Measurements from ENCODE around the gene KCNH8. TPM values are rescaled to one million over a fixed set of nuclear protein-coding genes. Genes with fewer than 3 reads are reported as not detected.

Gene KCNH8
- total RNA-seq, 6 experiments from 2014 or later = not detected

- ATAC-seq (no peak), DNase-seq (no peak)
- Histone ChIP-seq H3K27me3 (no peaks in the 10 kb centered on the region), H3K27ac (no peak overlapping the region), H3K9me3 (no peaks in the 10 kb centered on the region), H3K4me1 (no peaks in the 10 kb centered on the region), H3K4me3 (no peak overlapping the region), H3K36me3 (no peaks in the 10 kb centered on the region)
- WGBS (ENCODE audit: insufficient coverage, low coverage, low lambda C conversion rate, missing lambda C conversion rate) = 66% methylated on average over 7 of the region's 7 CpGs
- intact Hi-C loops (cut with DNase I) = no loop called here
- TF ChIP-seq POLR2A (IDR thresholded peaks at IDR 0.05) = no peak
- TF ChIP-seq CTCF (IDR thresholded peaks at IDR 0.05) = no peak
These were observed 328.0 kb downstream of the KCNH8 start for GRCh38 chr3:19476281-19476680.

GRCh38 chr3:19485267-19485666 lies 337.0 kb downstream of the KCNH8 start:
- 80% methylated on average over 3 of the region's 3 CpGs for WGBS (ENCODE audit: insufficient coverage, low coverage, low lambda C conversion rate, missing lambda C conversion rate)
- ATAC-seq = no peak
- DNase-seq = no peak
- no peak overlapping the region for H3K27ac ChIP-seq
- no peaks in the 10 kb centered on the region for H3K9me3 ChIP-seq
- H3K4me1 ChIP-seq = no peaks in the 10 kb centered on the region
- intact Hi-C loops (cut with DNase I) = no loop called here
- no peaks in the 10 kb centered on the region for H3K27me3 ChIP-seq
- TF ChIP-seq POLR2A (IDR thresholded peaks at IDR 0.05) (no peak), CTCF (IDR thresholded peaks at IDR 0.05) (no peak)
- no peak overlapping the region for H3K4me3 ChIP-seq
- H3K36me3 ChIP-seq = no peaks in the 10 kb centered on the region

GRCh38 chr3:19487386-19487785 lies 339.1 kb downstream of the KCNH8 start:
- Histone ChIP-seq H3K27me3 (no peaks in the 10 kb centered on the region), H3K36me3 (no peaks in the 10 kb centered on the region), H3K9me3 (no peaks in the 10 kb centered on the region), H3K4me1 (no peaks in the 10 kb centered on the region), H3K4me3 (no peak overlapping the region), H3K27ac (no peak overlapping the region)
- intact Hi-C loops (cut with DNase I) = no loop called here
- 61% methylated on average over 5 of the region's 6 CpGs for WGBS (ENCODE audit: insufficient coverage, low coverage, low lambda C conversion rate, missing lambda C conversion rate)
- ATAC-seq (no peak), DNase-seq (no peak)
- TF ChIP-seq CTCF (IDR thresholded peaks at IDR 0.05) (no peak), POLR2A (IDR thresholded peaks at IDR 0.05) (no peak)

GRCh38 chr3:19488939-19489338 lies 340.6 kb downstream of the KCNH8 start:
- H3K9me3 ChIP-seq = no peaks in the 10 kb centered on the region
- H3K4me1 ChIP-seq = no peaks in the 10 kb centered on the region
- 60% methylated on average over 4 of the region's 4 CpGs for WGBS (ENCODE audit: insufficient coverage, low coverage, low lambda C conversion rate, missing lambda C conversion rate)
- H3K36me3 ChIP-seq = no peaks in the 10 kb centered on the region
- TF ChIP-seq POLR2A (IDR thresholded peaks at IDR 0.05) (no peak), CTCF (IDR thresholded peaks at IDR 0.05) (no peak)
- intact Hi-C loops (cut with DNase I) = no loop called here
- no peak overlapping the region for H3K4me3 ChIP-seq
- H3K27me3 ChIP-seq = no peaks in the 10 kb centered on the region
- ATAC-seq (no peak), DNase-seq (no peak)
- H3K27ac ChIP-seq = no peak overlapping the region

- TF ChIP-seq CTCF (IDR thresholded peaks at IDR 0.05) = no peak
- TF ChIP-seq POLR2A (IDR thresholded peaks at IDR 0.05) = no peak
- WGBS (ENCODE audit: insufficient coverage, low coverage, low lambda C conversion rate, missing lambda C conversion rate) = no CpG with 5 or more reads among the region's 13 CpGs
- no peaks in the 10 kb centered on the region for H3K27me3 ChIP-seq
- DNase-seq (no peak), ATAC-seq (no peak)
- no peaks in the 10 kb centered on the region for H3K9me3 ChIP-seq
- H3K4me1 ChIP-seq = no peaks in the 10 kb centered on the region
- no peaks in the 10 kb centered on the region for H3K36me3 ChIP-seq
- no peak overlapping the region for H3K27ac ChIP-seq
- intact Hi-C loops (cut with DNase I) = no loop called here
- H3K4me3 ChIP-seq = no peak overlapping the region
These were observed 341.6 kb downstream of the KCNH8 start for GRCh38 chr3:19489936-19490335.

Measured in right lobe of liver (tissue), 6 donors.